Neural cell (in vitro differentiated cells): ENCODE results near the gene ARL2. TPM values are rescaled to one million over a fixed set of nuclear protein-coding genes. Genes with fewer than 3 reads are reported as not detected.

Experiments used
- H2AFZ ChIP-seq: fragments of 200-600, 300-800 bp; sonication (generic), shearing (Covaris generic); 2 replicates; pipeline ENCODE4 v1.6.0; 2014; ENCODE audit warnings: low read depth, mild to moderate bottlenecking, antibody characterized with exemption, low read length, moderate library complexity
- H3F3A ChIP-seq: fragments of 200-600 bp; shearing (Covaris generic); 2 replicates; pipeline ENCODE4 v1.6.1; 2016; ENCODE audit warnings: mild to moderate bottlenecking, moderate library complexity, mixed read lengths, antibody characterized with exemption, low read length; ENCODE audit not compliant: insufficient read depth, poor library complexity, severe bottlenecking
- H3K27ac ChIP-seq: fragments of 200-600, 300-800 bp; sonication (generic), shearing (Covaris generic); 2 replicates; pipeline ENCODE4 v1.5.1; 2014; ENCODE audit warnings: mild to moderate bottlenecking, low read length, moderate library complexity
- H3K27me3 ChIP-seq: fragments of 300-800, 200-600 bp; sonication (generic), shearing (Covaris generic); 2 replicates; pipeline ENCODE4 v1.6.0; 2014; ENCODE audit warnings: mild to moderate bottlenecking, low read depth, low read length, moderate library complexity; ENCODE audit not compliant: insufficient read depth
- H3K36me3 ChIP-seq: fragments of 300-800, 200-600 bp; sonication (generic), shearing (Covaris generic); 2 replicates; pipeline ENCODE4 v1.5.1; 2014; ENCODE audit warnings: mild to moderate bottlenecking, antibody characterized with exemption, low read length, moderate library complexity; ENCODE audit not compliant: insufficient read depth
- H3K4me2 ChIP-seq: fragments of 300-800, 200-600 bp; sonication (generic), shearing (Covaris generic); 2 replicates; pipeline ENCODE4 v1.6.0; 2014; ENCODE audit warnings: mild to moderate bottlenecking, low read length
- H3K4me3 ChIP-seq: fragments of 300-800, 200-600 bp; sonication (generic), shearing (Covaris generic); 2 replicates; pipeline ENCODE4 v1.5.1; 2014; ENCODE audit warnings: mild to moderate bottlenecking, low read length, moderate library complexity
- H3K79me2 ChIP-seq: fragments of 200-600 bp; shearing (Covaris generic); replicated peaks from 2 replicates; pipeline ENCODE4 v1.6.0; 2014; ENCODE audit warnings: mild to moderate bottlenecking, low read length, moderate library complexity; ENCODE audit not compliant: insufficient read depth
- H3K9ac ChIP-seq: fragments of 300-800, 200-600 bp; sonication (generic), shearing (Covaris generic); 2 replicates; pipeline ENCODE4 v1.6.1; 2016; ENCODE audit warnings: mild to moderate bottlenecking, low read length, mixed read lengths
- H3K9me2 ChIP-seq: fragments of 200-600 bp; shearing (Covaris generic); 2 replicates; pipeline ENCODE4 v1.6.1; 2016; ENCODE audit warnings: mild to moderate bottlenecking, low read length, mixed read lengths; ENCODE audit not compliant: insufficient read depth
- H3K9me3 ChIP-seq: fragments of 200-600, 300-800 bp; sonication (generic), shearing (Covaris generic); 2 replicates; pipeline ENCODE4 v1.6.1; 2016; ENCODE audit warnings: mild to moderate bottlenecking, mixed run types, low read length, moderate library complexity, mixed read lengths
- H4K20me1 ChIP-seq: fragments of 200-600 bp; shearing (Covaris generic); 2 replicates; pipeline ENCODE4 v1.6.1; 2016; ENCODE audit warnings: mild to moderate bottlenecking, mixed run types; ENCODE audit not compliant: insufficient read depth
- CTCF ChIP-seq: fragments of 450-650 bp; IDR thresholded peaks from 2 replicates; pipeline ENCODE4 v1.5.1; 2014; ENCODE audit warnings: antibody characterized with exemption, mild to moderate bottlenecking, moderate library complexity; ENCODE audit not compliant: poor library complexity, severe bottlenecking
- EP300 ChIP-seq: fragments of 450-650 bp; conservative IDR thresholded peaks from 2 replicates; pipeline ENCODE4 v1.6.1; 2014; ENCODE audit warnings: antibody characterized with exemption, mild to moderate bottlenecking, moderate library complexity; ENCODE audit not compliant: poor library complexity, severe bottlenecking
- EZH2 ChIP-seq: fragments of 200-600, 300-800 bp; shearing (Covaris generic), sonication (generic); IDR thresholded peaks from 2 replicates; pipeline ENCODE4 v1.6.1; 2014; ENCODE audit warnings: antibody characterized with exemption, low read length, borderline replicate concordance, mild to moderate bottlenecking; ENCODE audit not compliant: insufficient read depth, poor library complexity, severe bottlenecking
- MXI1 ChIP-seq: fragments of 450-650 bp; conservative IDR thresholded peaks from 2 replicates; pipeline ENCODE4 v1.6.1; 2014; ENCODE audit warnings: antibody characterized with exemption, mild to moderate bottlenecking; ENCODE audit not compliant: poor library complexity, severe bottlenecking
- POLR2AphosphoS5 ChIP-seq: IDR thresholded peaks from 2 replicates; pipeline ENCODE4 v1.6.1; 2012
- RAD21 ChIP-seq: fragments of 450-650 bp; conservative IDR thresholded peaks from 2 replicates; pipeline ENCODE4 v1.6.1; 2014; ENCODE audit warnings: antibody characterized with exemption, mild to moderate bottlenecking, moderate library complexity
- SMC3 ChIP-seq: fragments of 450-650 bp; conservative IDR thresholded peaks from 2 replicates; pipeline ENCODE4 v1.6.1; 2014; ENCODE audit warnings: antibody characterized with exemption, mild to moderate bottlenecking, moderate library complexity; ENCODE audit not compliant: poor library complexity
- TAF1 ChIP-seq: IDR thresholded peaks from 2 replicates; pipeline ENCODE4 v1.6.1; 2012; ENCODE audit warnings: low read depth
- polyA plus RNA-seq: library from polyadenylated mRNA; depleted of rRNA; stranded (reverse); fragments of >200 nt; gene quantifications from 2 replicates; pipeline ENCODE4 v1.2.3, GENCODE V29; 2014
- TF ChIP-seq, protein P1 (sequence below): IDR thresholded peaks from 2 replicates; pipeline ENCODE4 v1.6.1; 2012; ENCODE audit warnings: borderline replicate concordance

ARL2 gene
- polyA plus RNA-seq, 1 donor from 2014 or later: 158 TPM

GRCh38 chr11:65017937-65018336 lies 4.0 kb downstream of the ARL2 start:
- H3K36me3 ChIP-seq: no peaks in the 10 kb centered on the region
- H3K9me3 ChIP-seq: no peaks in the 10 kb centered on the region
- TF ChIP-seq EP300: no peak
- no peak for TF ChIP-seq SMC3
- no peak for TF ChIP-seq EZH2
- no peak for TF ChIP-seq RAD21
- TF ChIP-seq POLR2AphosphoS5: no peak
- TF ChIP-seq MXI1: no peak
- TF ChIP-seq CTCF: no peak
- TF ChIP-seq TAF1: no peak
- TF ChIP-seq, protein P1, sequence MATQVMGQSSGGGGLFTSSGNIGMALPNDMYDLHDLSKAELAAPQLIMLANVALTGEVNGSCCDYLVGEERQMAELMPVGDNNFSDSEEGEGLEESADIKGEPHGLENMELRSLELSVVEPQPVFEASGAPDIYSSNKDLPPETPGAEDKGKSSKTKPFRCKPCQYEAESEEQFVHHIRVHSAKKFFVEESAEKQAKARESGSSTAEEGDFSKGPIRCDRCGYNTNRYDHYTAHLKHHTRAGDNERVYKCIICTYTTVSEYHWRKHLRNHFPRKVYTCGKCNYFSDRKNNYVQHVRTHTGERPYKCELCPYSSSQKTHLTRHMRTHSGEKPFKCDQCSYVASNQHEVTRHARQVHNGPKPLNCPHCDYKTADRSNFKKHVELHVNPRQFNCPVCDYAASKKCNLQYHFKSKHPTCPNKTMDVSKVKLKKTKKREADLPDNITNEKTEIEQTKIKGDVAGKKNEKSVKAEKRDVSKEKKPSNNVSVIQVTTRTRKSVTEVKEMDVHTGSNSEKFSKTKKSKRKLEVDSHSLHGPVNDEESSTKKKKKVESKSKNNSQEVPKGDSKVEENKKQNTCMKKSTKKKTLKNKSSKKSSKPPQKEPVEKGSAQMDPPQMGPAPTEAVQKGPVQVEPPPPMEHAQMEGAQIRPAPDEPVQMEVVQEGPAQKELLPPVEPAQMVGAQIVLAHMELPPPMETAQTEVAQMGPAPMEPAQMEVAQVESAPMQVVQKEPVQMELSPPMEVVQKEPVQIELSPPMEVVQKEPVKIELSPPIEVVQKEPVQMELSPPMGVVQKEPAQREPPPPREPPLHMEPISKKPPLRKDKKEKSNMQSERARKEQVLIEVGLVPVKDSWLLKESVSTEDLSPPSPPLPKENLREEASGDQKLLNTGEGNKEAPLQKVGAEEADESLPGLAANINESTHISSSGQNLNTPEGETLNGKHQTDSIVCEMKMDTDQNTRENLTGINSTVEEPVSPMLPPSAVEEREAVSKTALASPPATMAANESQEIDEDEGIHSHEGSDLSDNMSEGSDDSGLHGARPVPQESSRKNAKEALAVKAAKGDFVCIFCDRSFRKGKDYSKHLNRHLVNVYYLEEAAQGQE: no peak

GRCh38 chr11:65019824-65020223 lies 5.9 kb downstream of the ARL2 start:
- Histone ChIP-seq H3K27ac (no peak overlapping the region), H3K9me3 (no peaks in the 10 kb centered on the region), H3K79me2 (no peaks in the 10 kb centered on the region), H4K20me1 (no peaks in the 10 kb centered on the region), H3K9ac (no peak overlapping the region), H3K36me3 (no peaks in the 10 kb centered on the region), H3K9me2 (no peaks in the 10 kb centered on the region), H3K27me3 (no peaks in the 10 kb centered on the region), H2AFZ (no peak overlapping the region), H3F3A (no peaks in the 10 kb centered on the region), H3K4me3 (no peak overlapping the region), H3K4me2 (no peak overlapping the region)
- TF ChIP-seq TAF1 (no peak), POLR2AphosphoS5 (no peak), MXI1 (no peak), RAD21 (no peak), EZH2 (no peak), SMC3 (no peak), EP300 (no peak), CTCF (no peak)
- TF ChIP-seq, protein P1: no peak

More at GRCh38 chr11:65017937-65018336, 4.0 kb downstream of the ARL2 start:
- no peaks in the 10 kb centered on the region for H3F3A ChIP-seq
- H4K20me1 ChIP-seq: no peaks in the 10 kb centered on the region
- H2AFZ ChIP-seq: no peak overlapping the region
- H3K9ac ChIP-seq: no peak overlapping the region
- H3K4me2 ChIP-seq: no peak overlapping the region
- H3K27me3 ChIP-seq: no peaks in the 10 kb centered on the region
- no peak overlapping the region for H3K4me3 ChIP-seq
- H3K9me2 ChIP-seq: no peaks in the 10 kb centered on the region
- no peaks in the 10 kb centered on the region for H3K79me2 ChIP-seq
- no peak overlapping the region for H3K27ac ChIP-seq
